ENCODE measurements around the gene RASGRF2.

RASGRF2 gene, protein sequence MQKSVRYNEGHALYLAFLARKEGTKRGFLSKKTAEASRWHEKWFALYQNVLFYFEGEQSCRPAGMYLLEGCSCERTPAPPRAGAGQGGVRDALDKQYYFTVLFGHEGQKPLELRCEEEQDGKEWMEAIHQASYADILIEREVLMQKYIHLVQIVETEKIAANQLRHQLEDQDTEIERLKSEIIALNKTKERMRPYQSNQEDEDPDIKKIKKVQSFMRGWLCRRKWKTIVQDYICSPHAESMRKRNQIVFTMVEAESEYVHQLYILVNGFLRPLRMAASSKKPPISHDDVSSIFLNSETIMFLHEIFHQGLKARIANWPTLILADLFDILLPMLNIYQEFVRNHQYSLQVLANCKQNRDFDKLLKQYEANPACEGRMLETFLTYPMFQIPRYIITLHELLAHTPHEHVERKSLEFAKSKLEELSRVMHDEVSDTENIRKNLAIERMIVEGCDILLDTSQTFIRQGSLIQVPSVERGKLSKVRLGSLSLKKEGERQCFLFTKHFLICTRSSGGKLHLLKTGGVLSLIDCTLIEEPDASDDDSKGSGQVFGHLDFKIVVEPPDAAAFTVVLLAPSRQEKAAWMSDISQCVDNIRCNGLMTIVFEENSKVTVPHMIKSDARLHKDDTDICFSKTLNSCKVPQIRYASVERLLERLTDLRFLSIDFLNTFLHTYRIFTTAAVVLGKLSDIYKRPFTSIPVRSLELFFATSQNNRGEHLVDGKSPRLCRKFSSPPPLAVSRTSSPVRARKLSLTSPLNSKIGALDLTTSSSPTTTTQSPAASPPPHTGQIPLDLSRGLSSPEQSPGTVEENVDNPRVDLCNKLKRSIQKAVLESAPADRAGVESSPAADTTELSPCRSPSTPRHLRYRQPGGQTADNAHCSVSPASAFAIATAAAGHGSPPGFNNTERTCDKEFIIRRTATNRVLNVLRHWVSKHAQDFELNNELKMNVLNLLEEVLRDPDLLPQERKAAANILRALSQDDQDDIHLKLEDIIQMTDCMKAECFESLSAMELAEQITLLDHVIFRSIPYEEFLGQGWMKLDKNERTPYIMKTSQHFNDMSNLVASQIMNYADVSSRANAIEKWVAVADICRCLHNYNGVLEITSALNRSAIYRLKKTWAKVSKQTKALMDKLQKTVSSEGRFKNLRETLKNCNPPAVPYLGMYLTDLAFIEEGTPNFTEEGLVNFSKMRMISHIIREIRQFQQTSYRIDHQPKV (N-terminal part only)

DNA sequence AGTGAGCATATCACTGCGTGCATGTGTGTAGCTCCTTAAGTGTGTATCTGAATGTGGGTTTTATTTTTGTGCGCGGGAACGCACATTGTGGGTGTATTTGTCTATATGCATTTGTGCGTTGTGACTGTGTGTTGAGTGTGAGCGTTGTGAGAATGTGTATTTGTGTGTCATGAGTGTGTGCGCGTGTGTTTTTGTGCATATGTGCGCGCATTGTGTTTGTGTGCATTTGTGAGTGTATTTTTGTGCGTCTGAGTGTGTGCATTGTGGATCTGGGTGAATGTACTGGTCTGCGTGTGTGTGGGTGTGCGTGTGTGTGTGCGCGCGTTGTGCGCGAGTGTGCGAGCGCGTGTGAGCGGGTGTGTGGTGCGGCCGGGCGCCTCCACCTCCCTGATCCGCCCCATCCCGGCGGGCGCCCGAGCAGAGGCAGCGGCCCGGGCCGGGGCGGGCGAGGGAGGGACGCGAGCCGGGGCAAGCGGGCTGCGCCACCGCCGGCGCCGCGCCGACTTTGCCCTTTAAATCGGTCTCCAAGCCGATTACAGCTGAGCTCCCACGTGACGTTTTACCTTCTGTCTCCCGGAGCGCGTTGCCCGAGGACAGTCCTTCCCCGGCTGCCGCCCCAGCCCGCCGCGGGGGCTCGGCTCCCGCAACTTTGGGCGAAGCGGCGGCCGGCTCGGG is at the start of gene RASGRF2:
RASGRF2 (plus strand) TSS at position 596 of the 675 bp plus-strand sequence. CDS start 376 bp downstream, outside the sequence.
- DNase-seq (ENCODE audit: low read depth in 2 of 2): no peak

DNA sequence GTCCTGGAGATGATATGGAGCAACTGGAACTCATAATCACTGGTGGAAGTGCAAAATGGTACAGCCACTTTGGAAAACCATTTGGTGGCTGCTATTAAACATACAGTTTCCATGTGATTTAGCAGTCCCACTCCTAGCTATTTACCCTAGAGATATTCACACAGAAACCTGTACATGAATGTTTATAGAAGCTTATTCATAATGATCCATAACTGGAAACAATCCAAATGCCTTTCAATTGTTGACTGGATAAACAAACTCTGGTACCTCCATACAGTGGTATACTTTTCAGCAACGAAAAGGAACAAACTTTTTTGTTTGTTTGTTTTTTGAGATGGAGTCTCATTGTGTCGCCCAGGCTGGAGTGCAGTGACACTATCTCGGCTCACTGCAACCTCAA is 47.7 kb upstream of the RASGRF2 start:
- no peak for DNase-seq (ENCODE audit: low read depth in 2 of 2)

DNA sequence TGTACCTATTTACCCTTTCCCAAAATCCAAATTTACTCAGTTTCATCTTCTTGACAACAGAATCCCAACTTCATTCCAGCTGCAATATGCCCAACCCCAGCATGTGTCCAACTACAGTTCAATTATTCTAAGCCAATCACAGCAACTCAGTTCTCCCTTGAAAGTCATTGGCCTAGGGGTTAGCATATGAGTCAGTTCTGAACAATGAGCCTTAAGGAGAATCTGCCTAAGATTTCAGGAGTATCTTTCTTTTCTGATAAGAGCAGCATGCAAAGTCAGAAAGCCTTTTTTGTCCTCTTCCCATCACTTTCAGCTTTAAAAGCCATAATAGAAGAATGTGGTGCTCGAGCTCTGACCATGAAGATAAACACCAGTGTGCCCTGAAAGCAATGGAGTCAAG is 44.4 kb upstream of the RASGRF2 start:
- no peak for DNase-seq (ENCODE audit: low read depth in 2 of 2)

DNA sequence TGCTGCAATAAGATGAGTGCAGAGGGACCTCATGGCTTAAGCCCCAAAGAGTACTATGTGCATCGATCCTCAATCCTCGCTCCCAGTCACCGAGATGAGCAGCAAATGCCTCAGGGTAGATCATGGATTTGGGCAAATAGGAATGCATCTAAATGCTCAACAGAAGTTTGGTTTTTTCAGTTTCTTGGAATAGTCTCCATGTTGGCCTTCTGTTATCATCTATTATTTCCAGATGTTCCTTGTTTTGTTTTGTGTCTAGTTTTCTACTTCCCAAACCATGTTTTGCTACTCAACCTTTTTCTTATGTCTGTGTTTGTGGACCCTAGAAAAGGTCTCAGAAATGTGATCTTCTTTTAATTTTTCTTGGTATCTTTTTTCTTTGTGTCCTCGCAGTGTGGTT is 43.5 kb upstream of the RASGRF2 start:
- DNase-seq (ENCODE audit: low read depth in 2 of 2): no peak

DNA sequence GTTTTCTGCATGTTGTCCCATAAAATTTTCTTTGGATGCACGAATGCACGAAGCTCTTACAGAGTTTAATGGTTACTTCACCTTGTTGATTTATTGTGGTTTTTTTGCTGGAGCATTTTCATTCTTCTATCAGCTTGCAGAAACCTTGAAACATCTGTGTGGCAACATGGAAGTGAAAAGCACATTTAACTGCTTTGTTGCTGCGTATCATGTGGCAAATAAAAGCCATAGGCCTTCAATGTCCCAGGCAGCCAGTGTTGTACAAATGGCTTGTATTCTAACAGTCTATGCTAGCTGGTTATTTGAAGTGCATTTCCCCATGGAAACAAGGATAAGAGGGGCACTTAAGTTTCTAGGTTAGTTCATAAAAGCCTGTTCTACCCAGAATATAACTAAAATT is 42.5 kb upstream of the RASGRF2 start:
- DNase-seq (ENCODE audit: low read depth in 2 of 2): no peak

DNA sequence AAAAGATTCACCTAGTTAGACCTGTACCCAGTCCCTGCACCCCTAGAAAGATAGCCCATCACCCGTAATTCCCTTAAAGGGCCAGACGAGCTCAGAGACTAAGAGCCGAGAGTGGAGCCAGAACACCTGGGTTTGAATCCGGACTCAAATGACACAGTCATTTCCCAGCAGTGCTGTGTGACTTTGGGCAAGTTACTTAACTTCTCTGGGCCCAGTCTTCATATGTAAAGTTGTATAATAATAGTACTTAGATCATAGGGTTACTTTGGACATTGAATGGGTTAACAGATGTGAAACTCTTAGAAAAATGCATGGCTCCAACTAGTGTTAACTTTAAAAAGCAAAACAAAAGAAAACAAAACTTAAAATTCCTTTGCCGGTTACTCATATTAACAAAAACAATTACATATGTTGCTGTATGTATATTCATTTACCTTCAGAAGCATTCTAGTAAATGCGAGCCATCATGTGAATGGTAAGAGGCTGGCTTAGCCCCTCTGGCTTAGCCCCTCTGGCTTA is 40.4 kb upstream of the RASGRF2 start:
- DNase-seq (ENCODE audit: low read depth in 2 of 2): no peak

DNA sequence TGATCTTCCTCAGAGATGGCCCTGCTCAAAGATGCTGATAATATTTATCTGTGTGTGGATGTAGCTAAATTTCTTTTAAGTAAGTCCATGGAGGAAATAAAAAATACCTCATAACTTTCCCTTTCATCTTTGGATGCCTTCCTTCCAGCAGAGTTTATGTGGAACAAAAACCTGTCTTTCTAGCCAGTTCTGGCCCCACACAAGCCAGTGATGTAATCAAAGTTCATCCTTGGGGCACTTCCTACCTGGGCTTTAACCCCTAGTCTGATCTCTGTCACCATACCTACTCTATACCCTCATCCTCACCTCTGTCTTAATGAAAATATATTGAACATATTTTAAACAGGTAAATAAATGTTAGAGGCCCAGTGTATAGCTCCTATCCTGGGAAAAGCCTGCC is 39.8 kb upstream of the RASGRF2 start:
- no peak for DNase-seq (ENCODE audit: low read depth in 2 of 2)

DNA sequence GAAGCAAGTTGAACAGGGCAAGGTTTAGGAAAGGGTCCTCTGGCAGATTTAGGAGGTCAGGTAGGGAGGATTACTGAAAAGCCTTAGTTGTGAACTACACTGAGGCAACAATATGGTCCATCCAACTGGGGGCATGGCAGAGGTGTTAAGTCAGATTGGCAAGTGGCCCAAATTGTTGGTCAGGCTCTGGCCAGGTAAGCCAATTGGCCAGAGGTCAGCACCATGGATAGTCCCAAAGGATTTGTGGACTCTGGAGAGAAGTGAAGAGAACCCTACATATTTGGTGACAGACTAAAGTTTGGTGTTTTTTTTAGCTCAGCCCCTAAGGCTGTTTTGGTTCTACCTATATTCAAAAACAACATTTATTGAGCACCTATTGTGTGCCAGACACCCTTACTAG is 39.1 kb upstream of the RASGRF2 start:
- DNase-seq (ENCODE audit: low read depth in 2 of 2): no peak

DNA sequence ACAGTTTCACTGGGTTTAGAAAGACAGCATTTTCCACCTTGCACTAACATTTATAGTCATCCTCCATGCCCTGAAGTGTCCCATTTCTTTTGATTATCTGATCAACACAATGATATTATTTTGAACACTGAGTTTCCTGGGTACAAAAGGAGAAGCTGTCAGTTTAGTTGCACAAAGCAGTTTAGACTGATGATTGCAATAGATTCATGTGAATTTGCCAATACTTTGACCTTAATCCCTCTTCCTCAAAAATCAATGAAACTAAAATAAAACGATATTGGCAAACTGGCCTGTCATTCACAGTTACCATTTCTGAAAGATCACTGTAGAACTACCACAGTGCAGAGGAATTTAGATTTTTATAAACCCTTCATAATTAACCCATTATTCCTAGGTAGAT is 34.2 kb upstream of the RASGRF2 start:
- no peak for DNase-seq (ENCODE audit: low read depth in 2 of 2)

DNA sequence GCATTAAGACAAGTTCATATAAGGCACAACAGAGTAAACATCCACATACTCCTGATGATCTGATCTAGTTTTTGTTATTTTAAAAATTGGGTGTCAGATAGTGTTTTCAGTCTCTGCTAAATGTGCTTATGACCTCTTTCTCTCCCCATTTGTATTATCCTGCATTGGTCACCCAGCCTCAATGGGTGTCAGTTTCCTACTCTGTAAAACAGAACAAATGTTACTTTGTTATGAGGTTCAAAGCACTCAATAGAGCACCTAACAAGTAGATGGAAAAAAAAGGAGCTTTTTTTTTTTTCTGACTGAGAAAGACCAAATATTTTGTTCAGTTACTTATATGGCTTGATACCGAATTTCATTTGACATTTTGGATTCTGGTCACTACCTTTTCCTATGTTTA is 33.6 kb upstream of the RASGRF2 start:
- no peak for DNase-seq (ENCODE audit: low read depth in 2 of 2)

DNA sequence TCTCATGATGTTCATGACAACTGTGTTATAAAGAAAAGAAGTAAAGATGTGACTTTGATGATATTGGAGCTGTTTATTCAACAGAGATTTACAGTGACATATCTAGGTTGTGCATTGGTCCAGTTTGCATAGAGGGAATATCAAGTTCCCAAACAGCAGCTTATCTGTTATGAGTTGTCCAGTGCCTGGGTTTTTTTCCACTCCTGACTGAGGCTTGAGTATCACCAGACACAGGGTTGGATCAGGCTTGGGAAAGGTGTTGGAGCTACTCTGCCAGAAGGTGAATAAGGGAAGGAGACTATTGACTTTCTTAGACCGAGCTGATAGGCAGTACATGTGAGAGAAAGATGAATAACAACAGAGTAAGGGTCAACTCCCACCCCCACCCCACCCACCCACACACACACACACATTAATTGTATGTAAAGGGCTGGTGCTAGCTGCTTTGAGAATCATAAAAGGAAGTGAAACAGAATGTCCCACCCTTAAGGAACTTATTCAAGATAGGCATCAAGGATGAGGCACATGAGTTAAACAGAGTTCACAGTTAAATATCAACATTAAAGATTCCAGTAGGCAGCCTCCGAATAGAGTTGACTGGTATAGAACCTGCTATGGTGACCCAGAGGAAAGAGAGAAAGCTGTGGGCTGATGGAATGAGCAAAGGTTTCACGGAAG is 33.0 kb upstream of the RASGRF2 start:
- DNase-seq (ENCODE audit: low read depth in 2 of 2): no peak

DNA sequence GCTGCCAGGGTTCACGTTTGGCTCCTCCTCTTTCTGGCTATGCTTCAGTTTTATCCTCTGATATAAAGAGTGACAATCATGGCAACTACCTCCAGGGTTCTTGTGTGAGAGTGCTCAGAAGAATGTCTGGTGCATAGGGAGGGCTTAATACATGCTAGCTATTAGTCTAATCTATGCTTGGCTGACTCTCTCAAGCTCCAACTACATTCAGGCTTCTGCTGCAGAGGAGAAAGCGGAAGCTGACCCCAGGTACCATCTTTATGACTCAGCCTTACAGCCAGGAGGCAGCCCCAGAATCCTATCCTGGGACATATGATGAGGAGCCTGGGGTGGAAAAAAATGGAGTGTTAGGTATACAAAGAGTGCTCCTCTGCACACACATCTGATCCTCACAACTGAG is 32.1 kb upstream of the RASGRF2 start:
- no peak for DNase-seq (ENCODE audit: low read depth in 2 of 2)

DNA sequence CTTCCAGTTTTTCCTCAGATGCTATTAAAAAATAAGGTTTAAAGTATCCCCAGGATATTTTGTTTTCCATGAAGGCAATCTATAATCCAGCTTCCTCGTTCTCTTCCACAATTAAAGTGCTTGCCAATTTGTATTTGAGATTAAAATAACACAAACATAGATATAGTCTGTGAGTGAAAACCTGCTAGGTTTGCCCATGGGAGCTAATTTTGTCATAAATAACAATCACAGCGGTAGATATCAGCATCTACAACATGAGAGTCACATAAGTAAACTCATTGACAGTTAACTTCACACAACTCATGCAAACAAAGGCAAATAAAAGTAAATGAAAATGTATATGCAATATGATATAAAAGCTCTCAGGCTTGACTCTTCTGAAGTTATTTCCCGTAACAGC is 29.2 kb upstream of the RASGRF2 start:
- DNase-seq (ENCODE audit: low read depth in 2 of 2): no peak

DNA sequence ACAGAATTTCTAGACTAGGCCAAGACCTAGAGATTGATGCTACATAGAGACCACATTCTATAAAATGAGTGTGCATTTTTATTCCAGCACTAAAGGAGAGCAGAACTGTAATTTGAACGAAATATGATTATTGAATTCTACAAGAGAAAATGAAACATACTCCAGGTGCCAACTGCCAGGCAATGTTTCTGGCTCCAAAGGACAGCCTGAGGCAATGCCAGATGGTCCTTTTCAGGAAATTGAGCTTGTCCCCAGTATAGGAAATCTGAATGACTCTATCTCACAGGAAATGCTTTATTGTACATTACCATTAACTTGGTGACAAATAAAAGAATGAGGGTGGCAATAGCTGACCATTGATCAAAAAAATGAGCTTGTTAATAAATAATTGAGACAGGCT is 28.8 kb upstream of the RASGRF2 start:
- no peak for DNase-seq (ENCODE audit: low read depth in 2 of 2)

DNA sequence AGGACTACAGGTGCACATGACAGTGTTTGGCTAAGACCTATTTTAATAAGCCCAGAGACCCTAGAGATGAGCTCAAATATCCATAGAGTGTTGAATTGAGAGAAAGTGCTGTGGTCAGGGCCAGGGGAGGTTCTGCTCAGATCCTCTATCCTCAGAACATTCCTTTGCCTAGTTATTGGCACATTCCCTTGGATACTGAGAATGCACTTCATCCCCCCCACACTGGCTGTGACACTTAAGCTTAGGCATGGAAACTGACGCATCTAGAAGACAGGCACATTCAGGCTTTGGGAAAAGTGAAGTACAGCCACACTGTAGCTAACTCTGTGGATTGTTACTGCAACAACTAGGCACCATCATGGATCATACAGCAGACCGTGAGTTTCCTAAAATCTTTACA is 27.1 kb upstream of the RASGRF2 start:
- no peak for DNase-seq (ENCODE audit: low read depth in 2 of 2)

DNA sequence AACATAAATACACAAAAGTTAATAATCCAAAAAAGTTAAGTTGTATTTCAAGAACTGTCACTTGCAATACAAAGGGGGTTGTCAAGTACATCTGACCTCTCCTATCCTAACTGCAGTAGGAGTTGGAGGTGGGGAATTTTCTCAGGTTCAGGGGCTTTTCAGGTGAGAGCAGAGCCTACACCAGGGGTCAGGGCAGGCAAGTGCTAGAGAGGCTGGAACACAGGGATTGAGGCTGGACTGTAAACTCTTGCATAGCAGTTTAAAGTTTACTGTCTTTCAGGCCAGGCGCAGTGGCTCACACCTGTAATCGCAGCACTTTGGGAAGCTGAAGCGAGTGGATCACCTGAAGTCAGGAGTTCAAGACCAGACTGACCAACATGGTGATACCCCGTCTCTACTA is 25.4 kb upstream of the RASGRF2 start:
- DNase-seq (ENCODE audit: low read depth in 2 of 2): no peak

DNA sequence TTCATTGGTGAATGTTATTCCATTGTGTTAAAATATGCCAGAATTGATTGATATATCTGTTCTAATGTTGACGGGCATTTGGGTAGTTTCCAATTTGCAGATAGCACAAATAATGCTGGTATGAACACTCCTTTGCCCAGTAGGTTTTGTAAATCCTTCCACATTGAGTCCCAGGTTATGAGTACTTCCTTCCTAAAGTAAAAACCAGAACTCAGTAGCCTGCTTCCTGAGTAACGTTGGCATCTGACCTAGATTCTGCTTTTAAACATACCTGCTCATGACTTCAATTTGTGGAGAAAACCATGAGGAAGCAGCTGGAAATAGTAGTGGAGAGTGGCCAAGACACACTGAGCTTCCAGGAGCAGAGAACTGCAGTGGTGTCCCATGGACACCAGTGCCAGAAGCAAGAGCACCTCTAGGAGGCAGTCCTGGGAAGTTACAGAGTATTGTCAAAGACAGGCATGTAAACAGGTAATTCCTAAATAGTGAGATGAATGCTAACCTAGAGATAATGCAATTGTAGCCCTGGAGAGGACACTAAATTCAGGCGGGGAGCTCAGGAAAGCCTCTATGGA is 24.3 kb upstream of the RASGRF2 start:
- DNase-seq (ENCODE audit: low read depth in 2 of 2): no peak

DNA sequence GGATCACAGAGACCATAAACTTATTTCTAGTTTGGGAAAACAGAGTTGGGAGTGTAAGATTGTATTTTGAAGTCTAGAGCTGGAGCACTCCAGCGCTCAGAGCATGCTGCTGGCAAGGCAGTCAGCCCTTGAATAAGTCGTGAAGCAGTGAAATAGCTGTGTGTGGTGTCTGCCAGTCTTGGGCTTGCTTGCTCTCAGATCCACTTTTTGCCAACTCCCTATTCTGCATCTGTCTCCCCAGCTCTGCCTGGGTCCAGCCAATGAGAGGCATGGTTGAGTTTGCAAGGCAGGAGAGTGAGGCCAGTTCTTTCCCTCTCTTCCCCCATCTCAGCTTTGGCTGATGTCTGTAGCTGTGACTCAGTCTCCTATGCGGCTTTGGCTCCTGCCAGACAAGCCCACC is 23.3 kb upstream of the RASGRF2 start:
- DNase-seq (ENCODE audit: low read depth in 2 of 2): no peak

DNA sequence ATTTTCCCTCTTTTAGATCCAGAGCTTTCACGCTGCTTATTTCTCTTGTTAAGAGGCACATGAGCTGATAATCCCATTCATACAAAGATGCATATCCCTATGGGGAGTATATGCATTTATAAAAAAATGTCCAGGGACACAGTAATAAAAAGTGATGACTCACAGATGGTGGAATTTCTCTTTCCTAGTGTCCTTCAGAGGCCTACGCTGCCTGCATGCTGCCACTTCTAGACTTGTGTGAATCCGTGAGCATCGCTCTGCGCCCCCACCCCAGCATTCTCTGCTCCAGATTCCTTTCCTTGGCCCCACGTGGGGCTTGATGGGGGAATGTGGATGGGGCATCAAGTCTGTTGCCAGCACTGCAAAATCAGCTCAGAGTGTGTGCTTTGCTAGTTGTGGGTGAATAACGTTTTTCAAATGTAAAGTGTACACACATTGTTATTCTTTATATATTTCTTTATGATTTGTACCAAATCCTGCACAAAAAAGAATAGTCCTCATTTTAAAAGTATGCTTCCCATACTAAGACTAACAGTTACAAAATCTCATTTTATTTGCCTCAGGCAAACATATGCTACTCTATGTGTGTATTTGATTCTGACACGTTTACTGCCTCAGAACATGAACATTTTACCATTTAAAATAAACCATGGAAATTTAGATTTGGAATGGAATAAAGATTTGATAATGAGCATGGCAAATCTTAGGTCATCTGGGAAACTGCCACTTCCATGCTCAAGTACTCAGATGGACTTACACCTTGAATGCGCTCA is 22.4 kb upstream of the RASGRF2 start:
- no peak for DNase-seq (ENCODE audit: low read depth in 2 of 2)

DNA sequence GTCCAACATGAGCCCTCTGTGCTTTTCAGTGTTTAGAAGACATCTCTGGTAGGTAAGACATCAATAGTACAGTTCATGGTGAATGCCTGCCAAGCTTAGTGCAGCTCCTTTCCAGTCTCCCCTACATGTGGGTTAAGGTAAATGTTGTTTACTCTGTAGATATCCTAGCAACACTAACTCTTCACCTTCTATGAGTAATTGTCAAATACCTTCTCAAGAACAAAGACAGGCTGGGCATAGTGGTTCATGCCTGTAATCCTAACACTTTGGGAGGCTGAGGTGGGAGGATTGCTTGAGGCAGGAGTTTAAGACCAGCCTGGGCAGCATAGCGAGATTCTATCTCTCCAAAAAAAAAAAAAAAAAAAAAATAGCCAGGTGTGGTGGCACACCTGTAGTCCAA is 18.7 kb upstream of the RASGRF2 start:
- DNase-seq (ENCODE audit: low read depth in 2 of 2): no peak

Data from activated CD8-positive, alpha-beta memory T cell treated with anti-CD3 and anti-CD28 coated beads for 4 hours (primary cell).